Measurements from ENCODE around the gene UBAC1.

The UBAC1 gene

GRCh38 chr9:135887021-135887507 is 74.1 kb downstream of the UBAC1 start:
- no peak for TF ChIP-seq REST (IDR thresholded peaks at IDR 0.05; ENCODE audit: insufficient read depth in 1 of 2, low read depth in 2 of 2, low read length in 2 of 2)
- TF ChIP-seq FOXP2 (optimal IDR thresholded peaks at IDR 0.05; ENCODE audit: borderline replicate concordance, extremely low read depth, extremely low read length, insufficient read depth): no peak
- no peak for TF ChIP-seq TAF1 (IDR thresholded peaks at IDR 0.05; ENCODE audit: borderline replicate concordance, insufficient read depth, low read length)

GRCh38 chr9:135886147-135886981 is 74.8 kb downstream of the UBAC1 start:
- TF ChIP-seq TAF1 (IDR thresholded peaks at IDR 0.05; ENCODE audit: borderline replicate concordance, insufficient read depth, low read length) (no peak), POLR2AphosphoS5 (IDR thresholded peaks at IDR 0.05; ENCODE audit: low read depth, low read length) (no peak), REST (IDR thresholded peaks at IDR 0.05; ENCODE audit: insufficient read depth in 1 of 2, low read depth in 2 of 2, low read length in 2 of 2) (no peak)

GRCh38 chr9:135885100-135885853 is 75.9 kb downstream of the UBAC1 start:
- TF ChIP-seq SIN3A (IDR thresholded peaks at IDR 0.05; ENCODE audit: borderline replicate concordance, insufficient read depth, low read length) (no peak), POLR2AphosphoS5 (IDR thresholded peaks at IDR 0.05; ENCODE audit: low read depth, low read length) (no peak), FOXP2 (optimal IDR thresholded peaks at IDR 0.05; ENCODE audit: borderline replicate concordance, extremely low read depth, extremely low read length, insufficient read depth) (no peak), TAF1 (IDR thresholded peaks at IDR 0.05; ENCODE audit: borderline replicate concordance, insufficient read depth, low read length) (no peak), REST (IDR thresholded peaks at IDR 0.05; ENCODE audit: insufficient read depth in 1 of 2, low read depth in 2 of 2, low read length in 2 of 2) (no peak)

- TF ChIP-seq SIN3A (IDR thresholded peaks at IDR 0.05; ENCODE audit: borderline replicate concordance, insufficient read depth, low read length) (no peak), POLR2AphosphoS5 (IDR thresholded peaks at IDR 0.05; ENCODE audit: low read depth, low read length) (no peak), REST (IDR thresholded peaks at IDR 0.05; ENCODE audit: insufficient read depth in 1 of 2, low read depth in 2 of 2, low read length in 2 of 2) (no peak), TAF1 (IDR thresholded peaks at IDR 0.05; ENCODE audit: borderline replicate concordance, insufficient read depth, low read length) (no peak), FOXP2 (optimal IDR thresholded peaks at IDR 0.05; ENCODE audit: borderline replicate concordance, extremely low read depth, extremely low read length, insufficient read depth) (no peak)
Observed at GRCh38 chr9:135884328-135885035, 76.7 kb downstream of the UBAC1 start.

All from PFSK-1 (cell line).